H1 (cell line): Measurements from ENCODE around the gene HSPD1. TPM values are rescaled to one million over a fixed set of nuclear protein-coding genes. Genes with fewer than 3 reads are reported as not detected.

Experiments
- CTCF ChIA-PET: fragments of 300-600 bp; sonication (Branson Sonifier 250); formaldehyde crosslinking; loops from one replicate; lab custom pipeline; 2021; ENCODE audit not compliant: partially characterized antibody; lab: Charles Lee
- POLR2A ChIA-PET: fragments of 300-600 bp; sonication (Branson Sonifier 250); formaldehyde crosslinking; loops from one replicate; lab custom pipeline; 2021; ENCODE audit warnings: inconsistent platforms; ENCODE audit not compliant: partially characterized antibody; lab: Charles Lee
- DNase-seq, 2 experiments: peaks; one replicate each; pipeline versions ENCODE4 v3.0.0 to v3.0.0-alpha.2; 2010 to 2022; ENCODE audit warnings: low spot score in 2 of 2, low read depth in 1 of 2, mixed read lengths in 1 of 2
- FAIRE-seq: peaks from 2 replicates; lab custom pipeline; 2011; peaks lifted over from hg19 to GRCh38; lab: Jason Lieb, UNC
- H2AFZ ChIP-seq: 2 replicates; pipeline ENCODE4 v1.8.1; 2012; ENCODE audit warnings: low read length, inconsistent platforms
- H2AK5ac ChIP-seq: 2 replicates; pipeline ENCODE4 v1.6.1; 2013; ENCODE audit warnings: low read depth, low read length
- H2BK120ac ChIP-seq: replicated peaks from 2 replicates; pipeline ENCODE3; 2013; ENCODE audit warnings: low read depth, low read length, inconsistent platforms
- H2BK12ac ChIP-seq: 2 replicates; pipeline ENCODE4 v1.6.1; 2013; ENCODE audit warnings: low read depth, low read length
- H2BK15ac ChIP-seq: 2 replicates; pipeline ENCODE4 v1.6.1; 2013; ENCODE audit warnings: low read length
- H2BK20ac ChIP-seq: 2 replicates; pipeline ENCODE4 v1.6.1; 2013; ENCODE audit warnings: low read length
- H2BK5ac ChIP-seq: 2 replicates; pipeline ENCODE4 v1.6.1; 2013; ENCODE audit warnings: low read depth, low read length
- H3K14ac ChIP-seq: 2 replicates; pipeline ENCODE4 v1.6.1; 2013; ENCODE audit warnings: inconsistent platforms; ENCODE audit not compliant: insufficient read length
- H3K18ac ChIP-seq: 2 replicates; pipeline ENCODE4 v1.6.1; 2013; ENCODE audit warnings: low read length; ENCODE audit errors: extremely low read depth
- H3K23ac ChIP-seq: 2 replicates; pipeline ENCODE4 v1.6.1; 2013; ENCODE audit warnings: inconsistent platforms; ENCODE audit not compliant: insufficient read length
- H3K23me2 ChIP-seq: 2 replicates; pipeline ENCODE4 v1.6.1; 2013; ENCODE audit warnings: low read depth, low read length
- H3K27ac ChIP-seq: 2 replicates; pipeline ENCODE4 v1.6.1; 2011; ENCODE audit warnings: low read depth, low read length, inconsistent platforms
- H3K27me3 ChIP-seq, 4 experiments: replicated peaks in 1 of 4; 1 replicate in 1 of 4; 2 replicates in 3 of 4; pipeline versions ENCODE4 v1.6.1 to v1.8.1; 2011 to 2013; ENCODE audit warnings: low read length in 3 of 4, mild to moderate bottlenecking in 3 of 4, inconsistent platforms in 2 of 4, mixed read lengths in 2 of 4, moderate library complexity in 1 of 4; ENCODE audit not compliant: control insufficient read depth in 3 of 4, insufficient read depth in 3 of 4; ENCODE audit errors: extremely low read depth in 1 of 4
- H3K36me3 ChIP-seq, 4 experiments: 2 replicates each; pipeline versions ENCODE4 v1.6.1 to v1.8.1; 2011 to 2013; ENCODE audit warnings: mild to moderate bottlenecking in 4 of 4, low read length in 3 of 4, moderate library complexity in 2 of 4, control low read depth in 1 of 4, inconsistent platforms in 1 of 4; ENCODE audit not compliant: insufficient read depth in 4 of 4, control insufficient read depth in 2 of 4
- H3K4ac ChIP-seq: replicated peaks from 2 replicates; pipeline ENCODE3; 2013; ENCODE audit warnings: low read length, low read depth, mixed read lengths, inconsistent platforms; ENCODE audit not compliant: insufficient read length
- H3K4me1 ChIP-seq, 4 experiments: replicated peaks in 1 of 4; 1 replicate in 1 of 4; 2 replicates in 3 of 4; pipeline versions ENCODE4 v1.6.1 to v1.8.1; 2011 to 2013; ENCODE audit warnings: low read length in 3 of 4, inconsistent platforms in 2 of 4, mixed read lengths in 1 of 4; ENCODE audit not compliant: insufficient read depth in 4 of 4, control insufficient read depth in 3 of 4
- H3K4me2 ChIP-seq, 2 experiments: 2 replicates each; pipeline versions ENCODE4 v1.6.1 to v1.8.1; 2011 to 2013; ENCODE audit warnings: low read depth in 2 of 2, low read length in 2 of 2, control low read depth in 1 of 2, inconsistent platforms in 1 of 2, mild to moderate bottlenecking in 1 of 2; ENCODE audit not compliant: insufficient read depth in 1 of 2
- H3K4me3 ChIP-seq, 4 experiments: fragments of 200-600, 300-600 bp in 1 of 4; sonication (generic), shearing (Covaris generic), sonication (Bioruptor Twin) in 1 of 4; 2 replicates each; pipeline versions ENCODE4 v1.5.1 to v1.8.1; 2011 to 2016; ENCODE audit warnings: low read length in 4 of 4, low read depth in 3 of 4, control low read depth in 2 of 4, inconsistent platforms in 2 of 4, mild to moderate bottlenecking in 2 of 4, mixed read lengths in 1 of 4, moderate library complexity in 1 of 4; ENCODE audit not compliant: insufficient read depth in 2 of 4; ENCODE audit errors: extremely low read depth in 1 of 4
- H3K56ac ChIP-seq: replicated peaks from 2 replicates; pipeline ENCODE3; 2013; ENCODE audit warnings: low read depth, mild to moderate bottlenecking, mixed read lengths, low read length, inconsistent platforms; ENCODE audit not compliant: insufficient read length
- H3K79me1 ChIP-seq: 2 replicates; pipeline ENCODE4 v1.6.1; 2013; ENCODE audit warnings: low read depth, low read length, control low read depth
- H3K79me2 ChIP-seq, 2 experiments: 2 replicates each; pipeline versions ENCODE4 v1.6.1 to v1.8.1; 2012 to 2013; ENCODE audit warnings: low read length in 2 of 2, mild to moderate bottlenecking in 2 of 2, inconsistent platforms in 1 of 2; ENCODE audit not compliant: insufficient read depth in 2 of 2, control insufficient read depth in 1 of 2
- H3K9ac ChIP-seq, 4 experiments: replicated peaks in 1 of 4; 1 replicate in 1 of 4; 2 replicates in 3 of 4; pipeline versions ENCODE4 v1.6.1 to v1.8.1; 2011 to 2013; ENCODE audit warnings: low read depth in 3 of 4, low read length in 3 of 4, control low read depth in 2 of 4, mild to moderate bottlenecking in 2 of 4, moderate library complexity in 2 of 4, inconsistent platforms in 1 of 4; ENCODE audit errors: extremely low read depth in 1 of 4
- H3K9me3 ChIP-seq, 2 experiments: 2 replicates each; pipeline versions ENCODE4 v1.6.1 to v1.8.1; 2012 to 2013; ENCODE audit warnings: mild to moderate bottlenecking in 2 of 2, moderate library complexity in 2 of 2, control low read depth in 1 of 2, inconsistent platforms in 1 of 2, low read depth in 1 of 2, low read length in 1 of 2, mixed read lengths in 1 of 2; ENCODE audit not compliant: insufficient read depth in 2 of 2
- H4K20me1 ChIP-seq, 2 experiments: replicated peaks in 1 of 2; 2 replicates each; pipeline versions ENCODE3 to v1.8.1; 2011 to 2013; ENCODE audit warnings: inconsistent platforms in 2 of 2, low read length in 2 of 2, mild to moderate bottlenecking in 1 of 2; ENCODE audit not compliant: insufficient read depth in 2 of 2, control insufficient read depth in 1 of 2
- H4K5ac ChIP-seq: 2 replicates; pipeline ENCODE4 v1.6.1; 2013; ENCODE audit warnings: low read length, low read depth, mixed read lengths, inconsistent platforms; ENCODE audit not compliant: insufficient read length
- H4K8ac ChIP-seq: 2 replicates; pipeline ENCODE4 v1.8.0; 2013; ENCODE audit warnings: mild to moderate bottlenecking, moderate library complexity, low read length, inconsistent platforms; ENCODE audit not compliant: insufficient read depth; ENCODE audit errors: extremely low read depth
- H4K91ac ChIP-seq: replicated peaks from 2 replicates; pipeline ENCODE3; 2013; ENCODE audit warnings: low read length, mixed read lengths, inconsistent platforms; ENCODE audit not compliant: insufficient read length
- ATF2 ChIP-seq: IDR thresholded peaks from 2 replicates; pipeline ENCODE4 v1.6.1; 2012; ENCODE audit warnings: low read length, inconsistent platforms
- CEBPB ChIP-seq: IDR thresholded peaks from 2 replicates; pipeline ENCODE4 v1.6.1; 2012; ENCODE audit warnings: low read depth, low read length
- EP300 ChIP-seq, 2 experiments: IDR thresholded peaks; 1 replicate in 1 of 2; 2 replicates in 1 of 2; pipeline ENCODE4 v1.6.1; 2011 to 2012; ENCODE audit warnings: low read depth in 2 of 2, low read length in 2 of 2, mild to moderate bottlenecking in 2 of 2, borderline replicate concordance in 1 of 2, inconsistent platforms in 1 of 2, moderate library complexity in 1 of 2
- HDAC6 ChIP-seq: IDR thresholded peaks from one replicate; pipeline ENCODE4 v1.7.1; 2012; ENCODE audit warnings: low read depth, mild to moderate bottlenecking, inconsistent platforms, low read length, moderate library complexity
- JUN ChIP-seq: IDR thresholded peaks from 2 replicates; pipeline ENCODE4 v1.6.1; 2011; ENCODE audit warnings: low read depth, mild to moderate bottlenecking, improper control_type of control experiment, low read length
- KDM5A ChIP-seq: fragments of 200-600 bp; IDR thresholded peaks from 2 replicates; pipeline ENCODE4 v1.7.1; 2012; ENCODE audit warnings: mild to moderate bottlenecking, low read length, inconsistent platforms, mixed read lengths
- MAX ChIP-seq: IDR thresholded peaks from 2 replicates; pipeline ENCODE4 v1.6.1; 2012; ENCODE audit warnings: inconsistent platforms
- RNF2 ChIP-seq: fragments of 200-900, 300-1000 bp; sonication (generic); IDR thresholded peaks from 2 replicates; pipeline ENCODE4 v1.7.1; 2016; ENCODE audit warnings: borderline replicate concordance, low read depth, mild to moderate bottlenecking, antibody characterized with exemption, low read length; ENCODE audit not compliant: poor library complexity, severe bottlenecking; ENCODE audit errors: missing control alignments
- SAP30 ChIP-seq: fragments of 300-600 bp; sonication (generic); IDR thresholded peaks from 2 replicates; pipeline ENCODE4 v1.7.1; 2012; ENCODE audit warnings: low read length, moderate library complexity, mild to moderate bottlenecking, inconsistent platforms; ENCODE audit not compliant: insufficient read depth, insufficient replicate concordance
- SP4 ChIP-seq: IDR thresholded peaks from 2 replicates; pipeline ENCODE4 v1.6.1; 2012; ENCODE audit warnings: low read length, inconsistent platforms
- TAF1 ChIP-seq: IDR thresholded peaks from 2 replicates; pipeline ENCODE4 v1.6.1; 2011; ENCODE audit warnings: mild to moderate bottlenecking, low read depth, low read length
- WGBS, 2 experiments: shearing (Covaris generic) in 1 of 2; methylation state at CpG; one replicate each; pipeline versions ENCODE4 v1.1.6 to v1.1.7; 2013 to 2015; ENCODE audit warnings: low lambda C conversion rate in 2 of 2, mixed read lengths in 2 of 2, inconsistent platforms in 1 of 2, low coverage in 1 of 2, missing lambda C conversion rate in 1 of 2; ENCODE audit not compliant: insufficient replicate concordance in 2 of 2, insufficient coverage in 1 of 2, insufficient read length in 1 of 2; ENCODE audit errors: extremely low coverage in 1 of 2, missing lambda C conversion rate in 1 of 2; 5-methylcytosine and 5-hydroxymethylcytosine counted together
- polyA plus RNA-seq, 7 experiments: library from polyadenylated mRNA; depleted of rRNA in 3 of 7; stranded (reverse) in 5 of 7; unstranded in 2 of 7; fragments of >200 nt in 5 of 7; fragments of 200-250 nt in 2 of 7; gene quantifications; 1 replicate in 5 of 7; 2 replicates in 1 of 7; 4 replicates in 1 of 7; pipeline versions ENCODE4 v1.2.1 to v1.2.3, GENCODE V29; 2011 to 2013; ENCODE audit warnings: missing spikeins in 2 of 7, mixed read lengths in 2 of 7
- total RNA-seq: library from RNA; stranded (reverse); fragmentation: NEBNext Ultra II Directional; extraction: Animal tissue kit (Norgen Biotek cat#: 25700); gene quantifications from 2 replicates; pipeline ENCODE4 v1.2.1, GENCODE V29; 2021

HSPD1 gene
- total and polyA plus RNA-seq, 2 of the 8 experiments (the other 6 are each of a cell fraction or from before 2014, with no cell fraction given): 221 to 1,108 TPM

- Histone ChIP-seq H3K56ac (no peak overlapping the region), H3K4me1 (peaks cover 0 to 4% (median 1%) of the 10 kb centered on the region in 4 experiments; a peak in 2 of 7 replicates), H3K79me2 (peaks cover 24 to 35% of the 10 kb centered on the region in 2 experiments), H3K9me3 (no peaks in the 10 kb centered on the region), H3K36me3 (no peaks in the 10 kb centered on the region), H2BK12ac (no peak overlapping the region), H3K79me1 (peaks cover 5% of the 10 kb centered on the region; the same call in 1 of the 2 replicates), H4K8ac (no peak overlapping the region), H3K18ac (no peak overlapping the region), H3K27me3 (no peaks in the 10 kb centered on the region), H3K23me2 (peaks cover 6% of the 10 kb centered on the region), H3K27ac (no peak overlapping the region), H2BK5ac (no peak overlapping the region), H2BK120ac (no peak overlapping the region), H4K20me1 (peaks cover 3 to 6% of the 10 kb centered on the region in 2 experiments), H3K4me2 (no peak overlapping the region), H2AFZ (no peak overlapping the region), H3K23ac (no peak overlapping the region), H3K9ac (no peak overlapping the region), H2BK20ac (no peak overlapping the region), H4K5ac (no peak overlapping the region), H4K91ac (no peak overlapping the region), H2AK5ac (no peak overlapping the region), H3K4ac (no peak overlapping the region), H2BK15ac (no peak overlapping the region), H3K4me3 (no peak overlapping the region), H3K14ac (no peak overlapping the region)
- POLR2A ChIA-PET: interaction anchor here (0.6 to 0.7 kb wide), 2 partner anchors 12 to 35 kb away, joined by 3 to 5 read pairs; no protein-coding TSS in a partner anchor
- CTCF ChIA-PET: interaction anchor here (0.6 to 1.3 kb wide), 3 partner anchors 13 to 69 kb away, joined by 3 to 5 read pairs (median 4); no protein-coding TSS in a partner anchor
- 95% methylated on average over 2 of the region's 2 CpGs; no CpG with 5 or more reads in 1 of the 2 experiments for WGBS, 2 experiments
- no peak for DNase-seq
- no peak for FAIRE-seq
- no peak for TF ChIP-seq SAP30
- no peak for TF ChIP-seq HDAC6
- no peak for TF ChIP-seq JUN
- TF ChIP-seq ATF2: no peak
- no peak for TF ChIP-seq RNF2
- TF ChIP-seq SP4: no peak
- TF ChIP-seq MAX: no peak
- no peak for TF ChIP-seq TAF1
- no peak for TF ChIP-seq CEBPB
- no peak for TF ChIP-seq EP300 (IDR thresholded peaks at IDR 0.05; ENCODE audit: borderline replicate concordance in 1 of 2, low read depth in 2 of 2, low read length in 2 of 2)
- TF ChIP-seq KDM5A: no peak
Measured at GRCh38 chr2:197437380-197437779, 62.3 kb downstream of the HSPD1 start.
